GM18520 (cell line): ENCODE results near the gene GRM5.
A peak's percentile ranks its signal among the peaks of the same experiment; 100 is the strongest.
"Not testable (repeated sequence)": the region's sequence is repeated elsewhere in the genome, so short reads cannot be mapped to it uniquely, and the experiment has no call there.

Experiments used
- ATAC-seq: cut with Tn5 transposase; IDR thresholded peaks from one replicate; pipeline ENCODE4 v1.9.1; 2021; ENCODE audit not compliant: unreplicated experiment

GRM5 gene

DNA sequence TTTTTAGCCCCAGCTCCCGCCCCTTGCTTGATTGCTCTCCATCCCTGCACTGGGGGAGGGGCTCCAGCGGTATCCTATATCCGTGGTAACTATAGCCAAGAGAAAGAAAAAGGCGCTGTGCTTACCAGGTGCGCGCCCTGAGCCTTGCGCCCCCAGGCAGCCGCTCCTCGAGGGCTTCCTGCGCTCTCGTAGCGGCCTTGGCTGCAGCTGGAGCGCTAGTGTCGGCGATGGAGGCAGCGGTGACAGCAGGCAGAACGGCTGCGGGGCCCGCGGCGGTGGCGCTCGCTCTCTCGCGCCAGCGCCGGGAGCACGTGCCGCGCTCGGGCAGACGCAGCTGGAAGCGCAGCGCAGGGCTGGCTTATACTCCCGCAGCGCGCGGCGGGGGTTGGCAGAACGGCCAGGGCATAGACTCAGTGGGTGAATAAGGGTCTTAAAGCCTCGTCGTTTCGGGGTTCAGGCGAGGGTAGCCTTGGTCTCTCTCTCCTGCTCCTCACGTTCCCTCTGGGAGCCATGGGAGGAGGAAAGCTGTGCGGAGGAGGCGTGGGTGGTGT lies at the start of gene GRM5:
Gene GRM5 (minus strand): TSS at position 332 of the 551 bp plus-strand sequence. CDS start 18,110 bp downstream, outside the sequence.
- not testable (repeated sequence) for ATAC-seq

DNA sequence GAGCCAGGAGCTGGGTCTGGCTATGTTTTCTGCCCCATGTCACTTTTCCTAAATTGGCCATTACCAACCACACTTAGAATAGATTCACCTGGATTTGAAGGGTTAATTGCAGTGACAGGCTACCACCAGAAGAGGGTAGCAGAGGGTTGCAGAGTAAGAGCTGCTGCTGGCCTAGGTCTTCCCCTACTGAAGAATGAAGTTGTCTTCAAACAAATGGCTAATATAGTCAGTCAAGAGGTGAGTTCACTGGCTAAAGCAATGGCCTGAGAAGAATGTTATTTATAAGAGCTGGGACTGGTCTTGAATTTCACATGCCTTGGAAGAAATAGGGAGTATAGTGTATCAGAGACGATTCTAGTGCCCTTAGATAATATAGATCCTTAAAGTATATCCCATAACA lies 32.2 kb upstream of the GRM5 start:
- peak; percentile 70 for ATAC-seq

DNA sequence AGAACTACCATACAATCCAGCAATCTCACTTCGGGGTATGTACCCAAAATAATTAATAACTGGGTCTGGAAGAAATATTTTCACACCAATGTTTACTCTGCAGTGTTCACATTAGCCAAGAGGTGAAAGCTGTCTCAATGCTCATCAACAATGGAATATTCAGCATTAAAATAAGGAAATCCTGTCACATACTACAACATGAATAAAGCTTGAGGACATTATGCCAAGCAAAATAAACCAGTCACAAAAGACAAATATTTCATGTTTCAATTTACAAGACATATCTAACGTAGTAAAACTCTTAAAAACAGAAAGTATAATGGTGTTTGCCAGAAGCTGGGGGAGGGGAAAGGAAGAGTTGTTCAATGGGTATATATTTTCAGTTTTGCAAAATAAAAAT lies 28.0 kb upstream of the GRM5 start:
- ATAC-seq: not testable (repeated sequence)

DNA sequence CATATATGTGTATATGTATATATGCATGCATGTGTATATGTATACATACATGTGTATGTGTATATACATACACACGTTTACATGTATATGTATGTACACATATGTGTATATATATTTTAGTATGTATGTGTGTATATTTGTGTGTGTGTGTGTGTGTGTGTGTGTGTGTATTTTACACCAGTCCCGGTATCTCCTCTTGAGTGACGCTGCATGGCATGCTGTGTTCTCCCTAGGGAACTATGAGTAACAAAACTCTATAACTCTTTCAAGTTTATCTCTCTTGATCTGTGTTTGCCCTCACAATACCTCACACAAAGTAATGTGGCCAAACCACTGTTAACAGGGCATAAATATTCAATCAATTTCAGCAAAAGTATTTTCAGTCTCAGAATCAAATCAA lies 19.2 kb upstream of the GRM5 start:
- ATAC-seq: not testable (repeated sequence)

DNA sequence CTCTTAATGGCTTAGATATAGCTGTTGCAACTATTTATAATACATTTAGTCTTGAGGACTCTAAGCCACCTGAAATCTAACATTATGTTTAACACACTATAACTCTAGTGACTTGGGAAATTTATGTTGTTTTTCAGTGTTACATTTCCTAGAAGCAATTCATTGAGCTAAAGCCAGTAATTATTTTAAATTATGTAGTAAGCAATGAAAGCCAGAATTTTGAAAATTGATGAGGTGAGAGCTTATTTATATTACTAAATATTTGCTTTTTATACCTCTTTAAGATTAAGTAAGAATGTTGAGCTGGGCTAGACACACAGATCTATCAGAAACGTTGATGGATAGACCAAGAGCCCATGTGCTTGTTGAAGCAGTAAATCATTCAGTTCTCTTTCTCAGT lies 5.1 kb upstream of the GRM5 start:
- not testable (repeated sequence) for ATAC-seq

DNA sequence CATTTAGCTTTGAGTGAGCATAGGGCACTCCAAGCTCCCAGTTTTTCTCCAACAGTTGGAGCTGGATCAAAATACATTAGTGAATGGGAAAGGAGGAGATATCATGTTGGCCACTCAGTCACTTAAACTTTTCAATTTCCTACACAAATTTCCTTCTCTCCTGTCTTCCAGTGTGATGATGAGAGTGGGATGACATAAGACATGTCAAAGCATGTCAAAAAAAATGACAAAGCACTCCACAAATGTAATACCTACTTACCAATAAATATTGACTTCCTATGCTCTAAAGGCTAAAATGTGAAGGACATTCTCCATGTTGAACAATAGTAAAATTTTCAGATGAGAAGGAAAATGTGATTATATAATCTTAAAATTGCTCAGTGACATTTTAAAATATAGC lies 1.5 kb upstream of the GRM5 start:
- no peak for ATAC-seq

DNA sequence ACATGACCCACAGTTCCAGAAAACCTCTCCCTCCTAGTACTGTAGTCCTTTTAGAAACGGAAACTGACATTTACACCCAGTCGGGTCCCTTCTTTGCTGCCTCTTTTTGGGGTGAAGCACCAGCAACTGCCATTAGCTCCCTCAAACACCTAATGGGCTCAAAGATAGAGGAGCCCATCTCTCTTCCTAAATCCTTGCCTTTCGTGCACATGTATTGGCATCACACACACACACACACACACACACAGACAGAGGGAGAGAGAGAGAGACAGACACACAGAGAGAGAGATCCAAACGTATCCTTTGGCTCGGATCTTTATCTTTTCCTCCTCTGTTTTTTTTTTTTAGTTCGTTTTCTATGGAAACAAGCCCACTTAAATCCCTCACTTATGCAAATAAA lies 716 bp downstream of the GRM5 start:
- no peak for ATAC-seq

DNA sequence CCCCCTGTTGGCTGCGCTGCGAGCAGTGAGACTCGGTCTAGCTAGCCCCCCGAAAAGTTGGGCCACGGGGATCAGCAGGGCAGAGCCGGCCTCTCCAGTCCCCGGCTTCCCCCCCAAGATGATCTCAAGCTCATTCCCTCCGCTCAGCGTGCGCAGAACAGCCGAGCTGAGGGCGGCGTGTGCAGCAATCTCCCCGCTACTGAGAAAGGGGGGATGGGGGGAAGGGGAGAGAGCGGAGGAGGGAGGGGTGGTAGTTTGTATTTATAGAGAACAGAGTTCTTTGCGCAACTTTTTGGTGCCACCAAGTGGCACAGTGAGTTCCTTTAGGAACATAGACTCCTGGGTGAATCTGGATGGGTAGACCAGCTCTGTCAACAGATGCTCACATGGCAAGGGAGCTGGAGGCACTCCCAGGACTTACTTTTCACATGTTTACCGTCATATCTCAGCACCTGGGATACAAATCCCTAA lies 2.3 kb downstream of the GRM5 start:
- not testable (repeated sequence) for ATAC-seq

DNA sequence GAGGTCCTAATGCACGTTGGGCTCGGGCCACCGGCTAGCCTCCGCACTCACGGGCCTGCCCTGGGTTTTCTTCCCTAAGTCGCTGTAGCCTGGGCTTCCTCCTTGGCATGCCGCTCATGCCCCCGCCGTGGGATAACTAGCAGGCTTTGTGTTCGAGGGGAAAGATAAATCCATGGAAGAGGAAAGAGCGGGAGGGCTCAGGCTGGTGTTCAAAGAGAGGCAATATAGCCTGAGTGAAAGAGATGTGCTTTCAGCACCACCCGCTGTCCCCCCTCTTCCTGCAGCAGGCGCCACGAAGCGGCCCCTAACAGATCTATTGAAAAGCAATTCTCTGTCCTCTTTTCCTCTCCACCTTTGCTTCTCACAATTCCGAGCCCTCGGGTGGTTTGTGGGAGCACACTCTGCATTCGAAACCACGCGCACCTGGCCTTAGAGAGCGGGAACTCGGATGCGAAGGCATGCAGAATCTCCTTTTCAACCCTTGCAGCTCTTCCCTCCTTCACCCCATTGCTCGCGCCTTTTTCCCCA lies 2.9 kb downstream of the GRM5 start:
- ATAC-seq: not testable (repeated sequence)

DNA sequence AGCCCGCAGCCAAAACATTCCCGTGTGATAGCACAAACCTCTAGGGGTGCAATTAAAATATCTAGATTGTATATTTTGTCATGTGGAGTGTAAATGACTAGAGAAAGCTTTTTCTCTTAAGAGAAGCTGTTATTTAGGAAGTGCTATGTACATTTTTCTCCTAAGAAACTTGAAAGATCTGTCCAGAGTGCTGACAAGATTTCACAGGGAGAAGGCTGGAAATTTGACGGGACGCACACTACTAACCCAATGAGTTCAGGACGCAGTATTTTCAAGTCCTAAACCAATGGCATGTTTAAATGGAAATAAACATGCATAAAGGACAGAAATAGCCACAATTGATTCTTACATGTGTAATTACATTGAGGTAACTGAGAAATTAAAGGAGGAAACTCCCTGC lies 3.9 kb downstream of the GRM5 start:
- ATAC-seq: not testable (repeated sequence)

DNA sequence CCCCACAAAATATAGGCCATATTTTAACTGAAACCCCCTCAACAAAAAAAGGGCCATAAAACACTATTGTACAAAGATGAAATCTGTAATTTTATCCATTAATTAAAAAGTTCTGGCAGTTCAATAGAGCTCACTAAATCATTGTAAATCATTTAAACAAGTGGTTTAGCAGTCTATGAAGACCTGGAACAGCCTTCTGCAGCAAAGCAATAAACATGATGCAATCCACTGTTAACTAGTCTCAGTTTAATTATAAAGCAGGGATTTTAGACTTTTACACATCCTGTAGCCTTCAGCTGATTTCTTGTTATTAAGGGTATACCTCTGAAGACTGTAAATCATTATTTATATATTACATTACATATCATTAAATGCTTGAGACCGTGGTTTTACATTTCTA lies 8.4 kb downstream of the GRM5 start:
- not testable (repeated sequence) for ATAC-seq

DNA sequence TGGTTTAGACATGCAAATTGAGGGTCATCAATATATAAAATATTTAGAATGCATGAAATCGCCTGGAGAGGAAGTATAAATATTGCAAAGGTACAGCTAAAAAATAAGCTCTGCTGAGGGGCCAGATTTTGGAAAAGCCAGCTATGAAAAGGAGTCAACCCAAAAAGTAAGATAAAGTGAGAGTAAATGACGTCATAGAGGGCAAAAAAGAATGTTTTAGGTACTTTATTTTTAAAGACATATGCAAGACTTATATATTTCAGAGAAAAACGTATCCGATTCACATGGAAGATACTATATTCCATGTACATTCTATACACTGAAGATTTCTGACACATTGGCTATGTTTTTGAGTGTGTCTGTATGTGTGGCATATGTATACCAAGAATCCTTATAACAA lies 13.6 kb downstream of the GRM5 start:
- ATAC-seq: no peak

DNA sequence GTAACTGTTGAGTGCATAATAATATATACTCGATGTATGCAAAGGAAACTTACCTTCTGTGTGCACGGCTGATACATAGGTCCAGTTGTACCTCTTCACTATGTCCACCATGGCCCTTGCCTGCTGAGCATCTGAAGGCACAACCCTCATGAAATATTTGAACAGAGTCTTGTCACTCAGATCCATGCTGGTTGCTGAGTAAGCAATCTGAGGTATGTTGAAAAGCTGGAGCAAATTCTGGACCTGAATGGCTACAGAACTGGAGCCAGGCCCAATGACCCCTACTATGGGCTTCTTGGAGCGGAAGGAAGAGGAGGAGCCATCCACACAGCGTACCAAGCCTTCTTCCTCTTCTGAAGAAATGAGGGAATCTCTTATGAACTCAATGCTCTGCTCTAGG lies 18.6 kb downstream of the GRM5 start:
- ATAC-seq: not testable (repeated sequence)

DNA sequence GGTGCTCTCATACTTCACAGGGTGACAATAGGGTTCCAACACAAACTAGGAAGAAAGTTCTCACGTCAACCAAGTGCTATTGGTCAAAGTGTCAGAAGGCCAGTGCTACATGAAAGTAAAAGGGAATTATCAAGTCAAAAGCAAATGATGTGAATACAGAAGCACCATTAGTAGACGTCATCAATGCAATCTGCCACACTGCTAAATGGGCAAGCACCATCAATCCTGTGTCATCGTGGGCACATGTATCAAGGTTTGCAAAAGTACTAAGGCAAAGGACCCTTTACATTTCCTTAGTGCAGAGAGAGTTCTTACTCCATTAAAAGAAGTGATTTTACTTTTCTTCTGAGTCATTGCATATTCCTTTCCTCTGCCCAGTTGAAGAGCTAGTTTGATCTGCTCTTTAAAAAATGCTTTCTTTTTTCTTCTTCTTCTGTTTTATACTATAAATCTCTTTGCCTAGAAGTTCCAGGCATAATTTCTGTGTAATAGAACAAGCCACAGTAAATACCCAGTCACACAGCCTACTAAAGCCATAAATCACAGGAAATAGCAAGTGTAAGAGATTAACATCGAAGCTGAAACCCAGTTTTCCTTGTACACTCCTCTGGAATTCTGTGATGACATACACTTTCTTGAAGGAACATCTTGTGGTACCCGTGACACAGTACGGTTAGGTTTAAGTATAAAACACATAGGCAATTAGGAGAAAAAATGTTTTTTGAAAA lies 21.8 kb downstream of the GRM5 start:
- ATAC-seq: not testable (repeated sequence)

DNA sequence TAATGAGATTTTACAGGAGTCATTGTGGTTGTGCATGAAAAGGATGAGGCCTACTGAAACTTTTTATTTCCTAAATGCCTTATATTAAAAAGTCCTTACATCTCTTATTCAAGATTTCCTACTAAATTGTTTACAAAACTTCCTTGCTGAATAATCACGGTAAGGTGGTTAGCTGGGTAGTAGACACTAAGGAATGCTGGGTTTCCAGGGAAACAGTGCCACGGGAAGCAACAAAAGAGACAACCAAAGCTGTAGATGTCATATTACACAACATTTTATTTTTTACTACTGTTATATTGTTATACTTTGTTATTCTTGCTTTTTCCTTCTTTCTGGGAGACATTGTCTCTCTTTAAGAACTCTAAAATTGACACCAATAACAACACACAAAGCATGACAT lies 36.1 kb downstream of the GRM5 start:
- ATAC-seq: not testable (repeated sequence)

DNA sequence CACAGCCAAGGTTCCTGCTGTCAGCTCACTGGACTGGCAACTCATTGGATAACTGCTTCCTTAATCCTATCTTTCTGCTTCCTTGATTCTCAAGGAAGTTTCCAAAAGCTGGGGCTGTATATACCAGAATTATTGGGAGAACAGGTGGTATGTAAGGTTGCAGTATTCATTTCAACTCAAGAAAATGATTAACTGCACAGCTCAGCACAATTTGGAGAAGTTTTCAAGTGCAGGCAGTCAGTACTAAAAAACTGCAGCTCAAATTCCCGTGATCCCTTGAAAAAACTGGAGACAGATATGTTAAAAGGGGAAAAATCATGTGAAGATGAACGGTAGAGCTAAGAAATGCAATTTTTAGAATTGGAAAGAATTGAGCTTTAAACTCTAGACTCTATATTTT lies 44.4 kb downstream of the GRM5 start:
- no peak for ATAC-seq

DNA sequence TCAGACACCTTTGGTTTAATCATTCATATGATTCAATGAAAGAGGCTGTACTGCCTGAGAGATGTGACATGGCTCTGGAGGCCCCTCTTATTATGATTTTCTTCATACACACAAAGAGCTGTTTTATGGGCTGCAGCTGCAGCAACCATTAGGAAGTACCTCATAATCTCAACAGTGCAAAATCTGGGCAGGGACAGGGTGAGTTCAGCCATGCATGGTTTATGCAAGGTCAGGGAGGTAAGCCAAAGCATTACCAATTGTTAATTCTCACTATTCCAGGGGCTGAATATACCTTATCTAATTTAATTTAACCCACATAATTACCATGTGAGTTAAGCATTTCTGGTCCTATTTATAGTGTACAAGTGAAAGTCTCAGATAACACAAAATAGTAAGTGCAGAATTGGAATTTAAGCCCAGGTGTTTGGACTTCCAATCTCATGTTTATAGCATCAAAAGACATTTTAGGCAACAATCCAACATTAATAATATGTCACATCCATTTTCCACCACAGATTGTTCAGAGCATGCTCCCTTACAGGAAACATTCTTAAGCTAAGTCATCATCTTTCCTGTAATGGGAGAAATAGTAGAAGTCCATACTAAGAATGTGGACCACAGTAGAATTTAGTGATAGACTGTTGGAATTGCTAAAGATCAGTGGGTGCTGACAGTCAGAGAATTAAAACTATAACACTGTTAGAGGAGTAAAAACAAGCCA lies 45.8 kb downstream of the GRM5 start:
- not testable (repeated sequence) for ATAC-seq

DNA sequence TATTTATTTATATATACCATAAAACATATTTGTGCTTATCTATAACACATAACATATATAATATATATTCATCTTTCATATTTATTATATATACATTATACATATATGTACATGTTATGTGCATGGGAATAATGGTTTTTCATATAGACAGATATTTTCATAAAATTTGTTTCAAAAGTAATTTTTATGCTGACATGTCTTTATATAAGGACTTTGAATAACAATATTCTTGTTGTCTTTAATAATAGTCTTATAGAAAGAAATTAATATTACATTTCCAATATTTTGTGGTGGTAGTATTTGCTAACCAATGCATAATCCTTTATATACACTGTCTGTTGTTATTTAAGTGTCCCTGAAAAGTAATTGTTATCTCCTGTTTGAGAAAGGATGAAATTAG lies 49.6 kb downstream of the GRM5 start:
- ATAC-seq: no peak

DNA sequence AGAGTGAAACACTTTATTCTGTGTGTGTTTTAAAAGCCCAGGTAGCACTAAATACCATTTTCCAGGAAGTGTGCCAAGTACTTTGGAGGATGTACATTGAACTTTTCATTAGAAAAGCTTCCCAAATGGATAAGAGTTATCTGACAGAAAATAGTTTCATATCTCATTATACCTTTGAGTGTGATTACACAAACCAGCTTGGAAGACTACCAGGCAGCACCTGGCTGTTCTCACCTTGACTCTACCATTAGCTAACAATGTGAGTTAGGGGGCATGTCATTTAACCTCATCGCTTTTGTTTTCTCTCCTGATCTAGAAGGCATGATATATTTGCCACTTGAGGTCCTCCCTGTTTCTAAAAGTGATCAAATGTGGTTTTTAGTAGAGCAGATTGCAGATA lies 50.2 kb downstream of the GRM5 start:
- no peak for ATAC-seq

DNA sequence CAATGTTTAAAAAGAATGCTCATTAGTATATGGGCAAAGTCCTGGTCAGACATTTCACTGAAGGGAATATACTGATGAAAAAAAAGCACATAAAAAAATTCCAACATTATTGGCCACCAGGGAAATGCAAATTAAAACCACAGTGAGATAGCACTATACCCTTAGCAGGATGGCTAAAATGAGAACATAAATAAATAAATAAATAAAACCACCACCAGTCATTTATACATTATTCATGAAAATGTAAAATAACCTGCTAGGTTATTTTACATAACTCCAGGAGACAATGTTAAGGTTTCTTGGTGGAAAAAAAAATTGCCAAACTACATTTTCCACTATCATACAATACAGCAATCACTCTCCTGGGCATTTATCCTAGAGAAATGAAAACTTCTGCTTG lies 64.9 kb downstream of the GRM5 start:
- ATAC-seq: not testable (repeated sequence)

DNA sequence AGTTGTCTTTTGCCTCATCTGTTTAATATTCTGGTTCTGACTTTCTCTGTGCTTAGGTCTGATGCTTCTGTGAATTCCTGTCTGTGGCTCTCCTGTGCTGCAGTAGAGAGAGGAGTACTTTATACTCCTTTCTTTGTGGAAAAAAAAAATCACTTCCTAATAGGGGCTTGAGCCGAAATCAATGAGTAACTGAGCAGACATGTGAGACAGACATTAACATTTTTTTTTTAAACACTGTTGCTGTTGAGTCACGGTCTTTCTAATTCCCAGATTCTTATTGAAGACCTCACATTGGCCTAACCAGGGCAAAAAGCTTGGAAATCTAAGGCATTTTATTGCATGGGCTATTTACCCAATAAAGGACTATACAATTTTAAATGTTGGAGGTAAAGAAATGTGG lies 86.1 kb downstream of the GRM5 start:
- ATAC-seq: no peak

DNA sequence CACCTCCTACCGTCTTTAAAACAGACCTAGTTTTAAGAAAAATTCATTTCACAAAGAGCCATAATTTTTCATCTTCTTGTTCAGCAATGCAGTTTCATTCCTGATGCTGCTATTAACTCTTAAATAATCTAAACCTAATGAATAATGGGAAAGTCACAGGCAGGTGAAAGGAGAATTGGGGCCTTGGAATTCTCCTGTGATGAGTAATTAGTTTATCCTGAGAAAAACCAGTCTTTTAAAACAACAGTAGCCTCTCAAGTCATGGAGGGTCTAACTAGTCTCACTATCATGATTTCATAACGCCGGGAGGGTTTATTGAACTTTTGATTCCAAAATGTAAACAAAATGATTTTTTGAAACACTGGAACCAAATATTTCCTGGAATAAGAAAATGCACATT lies 86.8 kb downstream of the GRM5 start:
- ATAC-seq: not testable (repeated sequence)
